ENCODE data around the gene NFIB.

DNA sequence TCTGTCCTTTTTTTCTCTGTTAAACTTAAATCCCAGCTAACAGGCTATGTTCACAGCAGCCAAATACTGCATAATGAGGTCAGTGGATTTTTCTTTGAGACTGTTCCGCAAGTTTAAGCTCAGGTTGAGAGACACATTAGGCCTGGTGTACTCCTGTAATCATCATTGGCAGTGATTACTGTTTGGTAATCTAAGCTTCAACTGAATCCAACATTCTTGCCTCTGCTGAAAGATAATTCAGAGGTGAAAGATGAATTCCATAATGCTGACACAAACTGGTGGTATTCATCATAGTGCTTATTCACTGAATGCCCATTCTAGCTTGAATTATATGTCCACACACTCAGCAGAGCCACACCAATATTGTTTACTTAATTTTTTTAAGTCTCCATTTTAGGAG, 108.5 kb downstream of the NFIB start:
- TF ChIP-seq CTCF (conservative IDR thresholded peaks at IDR 0.05; ENCODE audit: low read depth, low read length) (no peak), EZH2phosphoT487 (IDR thresholded peaks at IDR 0.05; ENCODE audit: borderline replicate concordance, low read length) (no peak)

All from PC-3 (cell line).